Measurements from ENCODE around the gene PACRG.

GRCh38 chr6:163310973-163311383 lies 583.2 kb downstream of the PACRG start:
- TF ChIP-seq POLR2A (IDR thresholded peaks at IDR 0.05; ENCODE audit: low read depth, low read length) (no peak), MAZ (IDR thresholded peaks at IDR 0.05; ENCODE audit: borderline replicate concordance, low read depth, low read length) (no peak), CTCF (conservative IDR thresholded peaks at IDR 0.05; ENCODE audit: low read depth, low read length) (no peak), USF2 (IDR thresholded peaks at IDR 0.05; ENCODE audit: low read depth, low read length) (no peak), SMC3 (IDR thresholded peaks at IDR 0.05; ENCODE audit: low read depth, low read length) (no peak)
